Smooth muscle cell (in vitro differentiated cells): ENCODE results near the gene PCDHGB4. TPM values are rescaled to one million over a fixed set of nuclear protein-coding genes. Genes with fewer than 3 reads are reported as not detected.

Experiments used
- DNase-seq: peaks from one replicate; lab custom pipeline; 2025; ENCODE audit not compliant: unreplicated experiment; lab: John Stamatoyannopoulos, UW
- H2AFZ ChIP-seq: fragments of 200-600 bp; sonication (generic); 2 replicates; pipeline ENCODE4 v1.6.0; 2016; ENCODE audit warnings: antibody characterized with exemption, low read depth, mild to moderate bottlenecking
- H3F3A ChIP-seq: fragments of 200-600 bp; sonication (generic); 2 replicates; pipeline ENCODE4 v1.6.0; 2017; ENCODE audit warnings: antibody characterized with exemption, low read depth
- H3K27ac ChIP-seq: fragments of 200-600 bp; sonication (generic); 2 replicates; pipeline ENCODE4 v1.5.1; 2016; ENCODE audit warnings: low read depth, mild to moderate bottlenecking
- H3K27me3 ChIP-seq: fragments of 200-600 bp; sonication (generic); 2 replicates; pipeline ENCODE4 v1.6.1; 2016; ENCODE audit warnings: low read depth, mild to moderate bottlenecking
- H3K36me3 ChIP-seq: fragments of 200-600 bp; sonication (generic); 2 replicates; pipeline ENCODE4 v1.5.1; 2016; ENCODE audit warnings: low read depth
- H3K4me1 ChIP-seq: fragments of 200-600 bp; sonication (generic); 2 replicates; pipeline ENCODE4 v1.5.1; 2016; ENCODE audit warnings: low read depth
- H3K4me2 ChIP-seq: fragments of 200-600 bp; sonication (generic); 2 replicates; pipeline ENCODE4 v1.6.0; 2016; ENCODE audit warnings: mild to moderate bottlenecking
- H3K4me3 ChIP-seq: fragments of 200-600 bp; sonication (generic); 2 replicates; pipeline ENCODE4 v1.5.1; 2016; ENCODE audit warnings: mild to moderate bottlenecking
- H3K79me2 ChIP-seq: fragments of 200-600 bp; sonication (generic); 2 replicates; pipeline ENCODE4 v1.6.0; 2016; ENCODE audit warnings: low read depth, mild to moderate bottlenecking
- H3K9ac ChIP-seq: fragments of 200-600 bp; sonication (generic); 2 replicates; pipeline ENCODE4 v1.6.0; 2016; ENCODE audit warnings: low read depth
- H3K9me3 ChIP-seq: fragments of 200-600 bp; sonication (generic); replicated peaks from 2 replicates; pipeline ENCODE4 v1.5.1; 2016; ENCODE audit warnings: low read depth
- H4K20me1 ChIP-seq: fragments of 200-600 bp; sonication (generic); 2 replicates; pipeline ENCODE4 v1.6.0; 2016; ENCODE audit warnings: low read depth
- CTCF ChIP-seq: fragments of 200-600 bp; sonication (generic); IDR thresholded peaks from 2 replicates; pipeline ENCODE4 v1.5.1; 2017; ENCODE audit warnings: borderline replicate concordance, mild to moderate bottlenecking, antibody characterized with exemption; ENCODE audit not compliant: insufficient read depth, poor library complexity, severe bottlenecking
- WGBS: methylation state at CpG from one replicate; pipeline ENCODE4 v1.1.7; 2016; ENCODE audit warnings: low lambda C conversion rate; 5-methylcytosine and 5-hydroxymethylcytosine counted together
- polyA plus RNA-seq: library from polyadenylated mRNA; unstranded; fragments of >200 nt; fragmentation: Nextera tagmentation; extraction: Ambion mirVana; gene quantifications from 2 replicates; pipeline ENCODE4 v1.2.1, GENCODE V29; 2016
- total RNA-seq: library from RNA; depleted of rRNA; stranded (reverse); fragments of >200 nt; gene quantifications from 2 replicates; pipeline ENCODE4 v1.2.3, GENCODE V29; 2014

PCDHGB4 gene
- total and polyA plus RNA-seq, 2 experiments from 2014 or later = 27.5 to 43.1 TPM

GRCh38 chr5:141349917-141350619 lies 37.4 kb upstream of the PCDHGB4 start, which contains the start of gene PCDHGB1:
Gene PCDHGB1, plus strand, starts transcription at chr5:141350099. Its CDS starts 162 bp downstream, at chr5:141350261.
- H3K9me3 ChIP-seq = peaks cover 6% of the 10 kb centered on the region
- 65% methylated on average over 29 of the region's 29 CpGs for WGBS
- peak; percentile 16 for TF ChIP-seq CTCF
- no peak within 1 kb of the TSS for H3K27ac ChIP-seq
- H3K4me1 ChIP-seq = no peaks in the 10 kb centered on the region
- DNase-seq = no peak
- peak within 1 kb of the TSS; percentile 33 for H2AFZ ChIP-seq
- no peak within 1 kb of the TSS for H3K4me2 ChIP-seq
- no peak within 1 kb of the TSS for H3K4me3 ChIP-seq
- no peaks in the 10 kb centered on the region for H3K36me3 ChIP-seq
- no peaks in the 10 kb centered on the region for H3K79me2 ChIP-seq
- H3F3A ChIP-seq = no peaks in the 10 kb centered on the region
- H3K9ac ChIP-seq = no peak within 1 kb of the TSS
- H3K27me3 ChIP-seq = no peaks in the 10 kb centered on the region
- no peaks in the 10 kb centered on the region for H4K20me1 ChIP-seq

- H3F3A ChIP-seq = no peaks in the 10 kb centered on the region
- no peak overlapping the region for H3K27ac ChIP-seq
- H3K4me1 ChIP-seq = no peaks in the 10 kb centered on the region
- 97% methylated on average over 29 of the region's 36 CpGs for WGBS
- no peak for TF ChIP-seq CTCF
- H3K9ac ChIP-seq = no peak overlapping the region
- no peaks in the 10 kb centered on the region for H3K79me2 ChIP-seq
- no peaks in the 10 kb centered on the region for H3K27me3 ChIP-seq
- peaks cover 6% of the 10 kb centered on the region for H3K9me3 ChIP-seq
- no peak overlapping the region for H3K4me3 ChIP-seq
- H2AFZ ChIP-seq = no peak overlapping the region
- no peaks in the 10 kb centered on the region for H3K36me3 ChIP-seq
- no peak overlapping the region for H3K4me2 ChIP-seq
- no peaks in the 10 kb centered on the region for H4K20me1 ChIP-seq
- no peak for DNase-seq
Measured at GRCh38 chr5:141351591-141351990, 35.9 kb upstream of the PCDHGB4 start.

GRCh38 chr5:141354900-141355469 lies 32.5 kb upstream of the PCDHGB4 start, which contains the start of gene PCDHGA4:
Gene PCDHGA4, plus strand, starts transcription at chr5:141355021. Its CDS starts 87 bp downstream, at chr5:141355108.
- Histone ChIP-seq H3K9ac (no peak within 1 kb of the TSS), H3K27me3 (no peaks in the 10 kb centered on the region), H3K27ac (no peak within 1 kb of the TSS), H3K36me3 (no peaks in the 10 kb centered on the region), H3K4me3 (no peak within 1 kb of the TSS), H3K9me3 (peaks cover 6% of the 10 kb centered on the region), H3K4me1 (no peaks in the 10 kb centered on the region), H2AFZ (no peak within 1 kb of the TSS), H4K20me1 (no peaks in the 10 kb centered on the region), H3K79me2 (no peaks in the 10 kb centered on the region), H3F3A (no peaks in the 10 kb centered on the region), H3K4me2 (no peak within 1 kb of the TSS)
- no peak for DNase-seq
- peak; percentile 21 for TF ChIP-seq CTCF
- 92% methylated on average over 29 of the region's 29 CpGs for WGBS
